Stimulated activated CD8-positive, alpha-beta memory T cell treated with anti-CD3 and anti-CD28 coated beads, Interleukin-12 subunit alpha, Interleukin-12 subunit beta, amount 100 ng/mL, for 24 hours (primary cell): ENCODE data around the gene KCNC3.

ENCODE experiments used
- DNase-seq: peaks from one replicate; pipeline ENCODE4 v3.0.0-alpha.2; 2020; ENCODE audit errors: extremely low read depth

Gene KCNC3

GRCh38 chr19:50327013-50327412, 2.2 kb downstream of the KCNC3 start:
- no peak for DNase-seq

DNA sequence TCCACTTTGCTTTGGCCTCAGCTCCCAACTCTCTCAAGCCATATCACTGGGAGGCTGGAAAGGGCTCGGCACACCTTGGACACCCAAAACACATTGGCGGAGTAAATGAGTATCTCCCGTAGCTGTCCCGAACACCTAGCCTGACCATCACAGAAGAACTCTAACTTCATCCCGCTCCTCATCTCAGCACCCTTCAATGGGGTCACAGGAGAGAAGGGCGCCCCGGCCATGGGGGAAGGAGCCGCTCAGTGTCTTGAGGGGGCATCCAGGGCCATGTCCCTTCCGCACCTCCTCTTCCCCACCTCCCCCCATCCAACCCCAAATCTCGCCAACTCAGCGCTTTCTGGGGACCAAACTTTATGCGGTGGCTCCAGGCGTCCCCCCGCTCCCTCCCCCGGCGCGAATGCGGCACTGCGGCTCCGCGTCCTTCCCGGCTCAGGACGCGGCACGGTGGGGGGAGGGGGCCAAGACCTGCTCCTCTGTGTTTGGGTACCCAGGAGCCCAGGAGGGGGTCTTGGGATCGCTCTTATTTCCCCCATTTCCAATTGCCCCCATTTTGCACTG, 3.0 kb downstream of the KCNC3 start:
- DNase-seq: no peak

DNA sequence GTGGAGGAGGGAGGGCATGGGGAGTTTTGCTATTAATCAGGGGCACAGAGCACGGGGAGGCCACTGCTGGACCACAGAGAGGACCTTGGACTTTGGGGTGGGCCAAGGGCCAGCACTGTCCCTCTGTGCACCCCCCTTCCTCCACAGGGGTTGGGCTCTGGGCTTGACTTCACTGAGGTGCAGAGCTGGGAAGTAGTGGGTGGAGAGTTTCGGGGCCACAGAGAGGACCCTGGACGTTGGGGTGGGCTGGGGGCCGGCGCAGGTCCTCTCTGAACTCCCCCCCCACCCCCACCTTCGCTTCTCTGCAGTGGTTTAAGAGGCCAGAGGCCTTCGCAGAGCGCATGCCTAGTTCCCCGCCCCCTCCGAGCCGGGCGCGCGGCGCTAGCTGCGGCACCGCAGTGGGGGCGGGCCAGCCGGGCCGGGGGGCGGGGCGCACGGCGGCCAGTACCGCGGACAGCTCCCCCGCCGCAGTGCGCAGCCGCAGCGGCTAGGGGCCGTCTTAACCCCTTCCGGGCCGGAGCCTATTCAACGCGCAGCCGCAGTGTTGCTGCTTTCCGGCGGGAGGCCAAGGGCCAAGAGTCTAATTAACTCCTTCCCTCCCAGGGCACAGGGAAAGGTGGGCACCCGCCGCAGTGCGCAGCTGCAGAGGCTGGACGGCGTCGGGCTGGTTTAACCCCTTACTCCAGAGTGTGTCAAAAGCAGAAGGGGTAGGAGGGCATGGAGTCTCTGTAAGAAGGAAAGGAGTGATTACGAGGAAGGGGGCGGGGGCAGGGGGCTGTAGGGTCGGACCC, 3.7 kb downstream of the KCNC3 start:
- peak; percentile 36 for DNase-seq

DNA sequence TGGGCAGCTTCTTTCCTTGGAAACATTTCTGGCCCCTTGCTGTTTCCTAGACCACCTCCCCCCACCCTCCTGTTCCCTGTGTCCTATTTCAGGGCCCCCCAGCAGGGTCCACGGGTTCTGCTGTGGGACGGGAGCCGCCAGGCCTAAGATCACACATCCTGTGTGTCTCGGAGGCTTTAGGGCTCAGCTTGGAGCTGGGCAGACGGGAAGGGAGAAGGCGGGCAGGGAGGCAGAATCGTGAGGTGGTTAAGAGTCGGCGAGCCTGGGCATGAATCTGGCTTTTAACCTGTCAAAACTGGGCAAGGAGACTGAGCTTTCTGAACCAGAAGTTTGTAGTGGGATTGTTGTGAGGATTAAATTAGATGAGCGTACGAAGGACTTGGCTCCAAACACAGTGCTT, 4.8 kb downstream of the KCNC3 start:
- no peak for DNase-seq

DNA sequence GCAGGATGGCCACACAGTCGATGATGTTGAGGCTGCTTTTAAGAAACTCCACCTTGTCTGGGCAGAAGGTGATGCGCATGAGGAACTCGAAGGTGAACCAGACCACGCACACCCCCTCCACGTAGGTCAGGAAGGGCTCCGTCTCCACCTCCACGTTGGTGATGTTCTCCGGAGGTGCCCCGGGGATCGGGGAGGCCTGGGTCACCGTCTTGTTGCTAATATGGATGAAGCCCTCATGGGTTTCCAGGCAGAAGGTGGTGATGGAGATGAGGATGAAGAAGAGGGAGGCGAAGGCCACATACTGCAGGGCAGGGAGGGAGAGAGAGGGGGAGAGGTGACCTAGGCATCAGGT, 5.4 kb downstream of the KCNC3 start:
- DNase-seq: no peak

GRCh38 chr19:50322931-50323781, 6.0 kb downstream of the KCNC3 start:
- no peak for DNase-seq

DNA sequence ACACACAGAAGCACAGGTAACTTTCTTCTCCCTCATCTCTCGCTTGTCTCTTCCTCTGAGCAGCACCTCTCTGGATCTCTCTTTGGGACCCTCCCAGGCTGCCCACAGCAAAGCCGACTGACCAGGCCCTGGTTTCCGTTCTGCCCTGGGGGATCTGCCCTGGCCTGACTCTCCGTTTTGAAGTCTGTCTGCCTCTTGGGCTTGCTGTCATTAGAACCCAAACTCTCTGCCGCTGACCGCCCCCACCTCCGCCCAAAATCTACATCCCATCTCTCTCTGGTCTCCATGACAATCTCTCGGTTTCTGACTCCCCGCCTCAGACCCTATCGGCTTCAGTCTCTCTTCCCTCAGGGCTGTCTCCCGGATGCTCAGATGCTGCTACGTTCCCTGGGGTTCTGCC, 6.9 kb downstream of the KCNC3 start:
- DNase-seq: no peak

DNA sequence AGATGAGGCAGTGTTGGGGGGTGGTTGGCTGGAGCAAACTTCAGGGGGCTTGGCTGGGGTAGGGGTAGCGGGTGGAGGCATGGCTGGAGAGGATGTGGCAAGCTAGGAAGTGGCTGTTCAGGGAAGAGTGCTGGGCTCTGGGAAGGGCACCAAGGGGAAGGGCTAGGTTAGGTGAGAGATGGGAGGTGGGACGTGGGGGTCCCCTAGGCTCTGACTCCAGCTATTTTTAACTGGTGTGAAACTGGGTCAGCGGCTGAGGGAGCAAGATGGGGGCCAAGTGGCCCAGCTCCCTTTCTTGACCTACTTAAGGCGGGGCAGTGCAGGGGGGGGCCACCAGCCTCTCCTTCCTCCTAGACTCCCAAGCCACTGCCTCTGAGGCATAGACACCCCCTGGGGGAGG, 7.3 kb downstream of the KCNC3 start:
- DNase-seq: no peak

DNA sequence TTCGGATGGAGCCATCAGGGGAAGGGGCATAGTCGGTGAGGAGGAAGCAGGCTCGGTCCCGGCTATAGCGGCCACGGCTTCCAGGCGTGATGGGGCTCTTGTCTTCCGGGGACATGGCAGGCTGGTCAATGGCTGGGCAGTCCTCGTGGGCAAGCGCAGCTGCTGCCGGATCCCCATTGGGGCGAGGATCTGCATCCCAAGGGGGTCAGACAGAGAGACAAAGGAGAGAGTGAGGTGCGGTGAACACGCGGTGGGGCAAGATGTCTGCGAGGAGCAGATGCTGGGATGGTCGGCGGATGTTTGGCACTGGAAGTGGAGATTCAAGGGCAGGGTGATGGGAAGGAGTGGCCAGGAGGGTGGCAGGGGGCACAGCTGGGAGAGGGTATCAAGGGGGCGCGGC, 8.6 kb downstream of the KCNC3 start:
- no peak for DNase-seq

DNA sequence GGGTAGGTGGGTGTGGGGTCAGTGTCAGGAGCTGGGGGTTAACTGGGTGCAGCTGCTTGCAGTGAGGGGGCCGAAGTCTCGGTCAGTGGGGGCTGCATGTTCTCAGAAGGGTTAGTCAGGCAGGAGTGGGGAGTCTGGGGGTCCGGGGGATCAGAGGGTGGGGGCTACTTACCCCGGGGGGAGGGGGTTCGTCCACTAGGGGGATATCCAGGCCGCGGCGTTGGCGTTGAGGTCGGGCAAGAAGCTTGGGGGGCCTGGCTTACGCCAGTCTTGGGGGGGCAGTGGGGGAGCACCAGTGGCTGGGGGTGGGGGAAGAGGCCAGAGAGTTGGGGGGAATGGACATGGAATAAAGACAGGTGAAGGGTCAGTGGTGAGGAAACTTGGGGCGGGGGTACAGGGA, 9.1 kb downstream of the KCNC3 start:
- DNase-seq: no peak

DNA sequence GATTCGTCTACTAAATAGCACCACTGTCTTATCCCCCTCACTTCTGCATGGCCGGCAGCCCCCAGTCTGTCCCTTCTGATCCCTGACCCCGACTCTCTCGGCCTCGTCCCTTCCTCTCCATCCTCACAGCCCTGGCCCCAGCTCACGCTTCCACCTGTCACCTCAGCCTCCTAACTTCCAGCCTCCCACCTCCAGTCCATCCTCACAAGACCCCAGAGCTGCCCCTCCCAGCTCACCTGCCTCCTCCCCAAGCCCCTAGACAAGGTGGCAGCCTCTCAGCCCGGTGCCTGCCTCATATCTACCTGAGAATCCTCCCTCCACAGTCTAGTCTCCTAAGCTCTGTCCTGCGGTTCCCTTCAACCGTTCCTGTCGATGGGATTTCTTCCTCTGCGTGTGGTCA, 10.0 kb downstream of the KCNC3 start:
- no peak for DNase-seq

- no peak for DNase-seq
These were observed 10.7 kb downstream of the KCNC3 start for GRCh38 chr19:50318438-50318837.

GRCh38 chr19:50317115-50317514, 12.1 kb downstream of the KCNC3 start:
- DNase-seq: no peak

DNA sequence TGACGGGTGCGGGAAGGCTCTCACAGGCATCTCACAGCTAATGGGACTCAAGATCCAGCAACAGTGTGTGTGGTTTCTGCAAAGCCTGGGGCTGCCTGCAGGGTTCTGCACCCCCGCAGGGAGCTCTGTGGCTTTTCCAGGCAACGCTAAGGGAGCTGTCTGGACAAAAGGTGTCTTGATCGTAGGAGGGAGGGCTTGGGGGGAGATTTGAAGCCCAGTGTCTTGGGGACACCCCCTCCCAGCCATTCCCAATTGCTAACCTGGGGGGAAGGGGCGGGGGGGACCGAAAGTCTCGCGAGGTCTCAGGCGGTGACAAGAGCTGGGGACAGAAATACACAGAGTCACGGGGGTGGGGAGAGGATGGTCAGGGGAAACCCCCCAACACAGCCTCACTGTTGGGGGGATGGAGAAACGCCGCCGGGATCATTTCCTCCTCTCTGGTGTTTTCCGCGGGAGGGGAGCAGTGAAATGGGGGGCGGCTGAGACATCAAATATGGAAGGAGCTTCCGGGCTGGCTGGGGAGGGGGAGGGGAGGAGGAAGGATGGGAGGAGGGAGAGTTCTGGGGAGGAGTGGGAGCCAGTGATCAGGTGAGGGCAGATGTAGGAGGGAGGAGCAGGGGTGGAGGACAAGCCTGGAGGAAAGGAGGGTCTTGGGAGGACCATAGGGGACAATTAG, 13.3 kb downstream of the KCNC3 start:
- no peak for DNase-seq

GRCh38 chr19:50314724-50315708, 14.2 kb downstream of the KCNC3 start:
- no peak for DNase-seq

DNA sequence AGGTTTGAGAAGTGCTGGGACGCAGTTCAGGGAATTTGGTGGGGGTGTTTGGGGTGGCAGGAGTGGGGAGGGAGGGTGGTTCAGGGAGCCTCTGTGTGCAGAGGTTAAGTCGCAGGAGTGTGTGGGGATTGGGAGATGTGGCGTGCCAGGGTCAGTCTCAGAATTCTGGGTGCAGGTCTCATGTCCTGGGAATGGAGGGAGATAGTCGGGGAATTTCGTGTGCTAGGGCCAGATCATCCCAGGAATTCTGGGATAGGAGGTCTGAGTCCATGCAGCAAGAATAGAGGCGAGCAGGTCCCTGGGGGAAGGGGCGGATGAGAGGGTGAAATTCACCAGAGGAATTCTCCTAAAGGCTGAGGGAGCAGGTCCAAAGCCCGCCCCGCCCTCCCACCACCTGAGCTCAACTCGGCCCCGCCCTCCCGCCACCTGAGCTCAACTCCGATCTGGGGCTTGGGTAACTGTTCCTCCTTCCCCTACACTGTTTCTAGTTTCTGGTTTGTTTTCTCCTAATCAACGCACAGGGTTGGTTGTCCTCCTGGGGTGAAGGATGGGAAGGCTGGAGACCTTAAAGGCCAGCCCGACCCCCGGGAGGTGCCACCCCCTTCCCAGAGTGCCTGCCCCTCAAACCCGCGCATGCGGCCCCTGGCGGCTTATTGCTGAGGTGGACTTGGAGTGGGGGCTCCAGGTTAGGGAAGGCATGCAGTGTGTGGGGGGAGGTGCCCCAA, 15.2 kb downstream of the KCNC3 start:
- no peak for DNase-seq

- no peak for DNase-seq
These were observed 16.0 kb downstream of the KCNC3 start for GRCh38 chr19:50312967-50313811.

DNA sequence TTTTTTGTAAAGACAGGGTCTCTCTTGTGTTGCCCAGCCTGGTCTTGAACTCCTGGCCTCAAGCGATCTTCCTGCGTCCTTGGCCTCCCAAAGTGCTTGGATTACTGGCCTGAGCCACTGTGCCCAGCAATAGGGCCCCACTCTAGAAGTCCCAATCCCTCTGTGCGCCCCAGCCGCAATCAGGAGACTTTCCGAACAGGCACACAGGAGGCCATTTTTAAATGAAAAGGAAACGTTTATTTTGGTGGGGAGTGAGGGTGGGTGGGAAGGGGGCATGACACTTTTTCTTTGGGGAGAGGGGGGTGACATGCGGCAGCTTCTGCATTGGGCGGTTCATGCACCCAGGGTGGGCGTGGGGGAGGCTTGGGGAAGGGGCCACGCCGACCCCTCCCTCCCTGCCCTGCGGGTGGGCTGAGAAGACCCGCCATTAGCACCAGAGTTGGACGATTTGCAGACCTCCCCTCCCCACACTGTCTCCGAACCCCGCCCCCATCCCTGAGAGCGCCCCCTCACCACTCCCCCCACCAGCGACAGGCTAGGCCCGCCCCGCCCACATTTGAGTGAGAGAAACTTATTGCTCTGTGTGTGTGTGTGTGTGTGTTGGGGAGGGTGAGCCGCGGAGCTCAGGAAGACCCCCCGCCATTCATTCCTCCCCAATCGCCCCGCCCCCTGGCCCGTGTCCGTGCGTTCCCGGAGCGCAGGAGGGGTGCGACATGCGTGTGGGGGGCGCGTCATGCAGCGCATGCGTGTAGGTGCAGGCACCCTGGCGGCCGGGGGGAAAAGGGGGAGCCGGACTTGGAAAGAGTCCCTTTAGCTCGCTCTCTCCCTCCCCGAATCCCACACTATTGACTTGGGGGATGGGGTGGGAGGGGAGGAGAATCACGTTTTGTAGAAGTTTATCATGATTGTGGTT, 17.2 kb downstream of the KCNC3 start:
- DNase-seq: no peak
